ENCODE data around the gene HMGCL.

DNA sequence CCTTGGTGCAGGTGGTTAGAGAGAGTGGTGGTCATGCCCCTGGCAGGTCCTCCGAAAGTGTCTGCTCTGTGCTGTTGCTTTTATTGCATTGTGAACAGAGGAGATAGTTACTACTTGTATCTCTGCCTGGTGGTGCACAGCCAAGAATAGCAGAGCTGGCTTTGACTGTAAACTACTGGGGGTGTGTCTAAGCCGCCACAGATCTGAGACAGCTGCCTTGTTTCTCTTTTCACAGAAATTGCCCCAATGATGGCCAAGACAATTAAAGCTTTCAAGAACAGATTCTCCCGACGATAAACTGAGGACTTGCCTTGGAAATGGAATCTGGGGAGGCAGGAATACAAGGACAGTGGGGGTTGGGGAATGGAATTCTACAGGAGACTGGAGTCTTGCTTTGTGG is 66.0 kb downstream of the HMGCL start:
- TF ChIP-seq GATA3 (IDR thresholded peaks at IDR 0.05; ENCODE audit: low read depth, low read length) (no peak), GATA2 (IDR thresholded peaks at IDR 0.05; ENCODE audit: low read depth, low read length) (no peak)

Measured in SH-SY5Y (cell line).